CD4-positive, alpha-beta T cell (primary cell): ENCODE data around the gene DAAM1. TPM values are rescaled to one million over a fixed set of nuclear protein-coding genes. Genes with fewer than 3 reads are reported as not detected.

Experiments used
- ATAC-seq: fragments of 200-7000 bp; cut with Tn5 transposase; one replicate; pipeline ENCODE4 v1.10.0; 2022; ENCODE audit warnings: mild to moderate bottlenecking; ENCODE audit not compliant: poor library complexity
- CTCF ChIA-PET: fragments of 350-600 bp; sonication (Branson Sonifier 250); formaldehyde crosslinking; loops from one replicate; lab custom pipeline; 2021; ENCODE audit warnings: antibody characterized with exemption, inconsistent platforms; lab: Charles Lee
- POLR2A ChIA-PET: fragments of 350-600 bp; sonication (Branson Sonifier 250); formaldehyde crosslinking; loops from one replicate; lab custom pipeline; 2021; ENCODE audit warnings: antibody characterized with exemption, inconsistent platforms; lab: Charles Lee
- DNase-seq, 14 experiments: peaks; one replicate each; pipeline ENCODE4 v3.0.0-alpha.2; 2013 to 2020; ENCODE audit warnings: mixed read lengths in 2 of 14
- H3K27ac ChIP-seq, 2 donors: one replicate each; pipeline versions ENCODE4 v1.5.1 to v1.7.0; 2013; ENCODE audit warnings: low read length in 2 of 2, low read depth in 1 of 2, mild to moderate bottlenecking in 1 of 2
- H3K27me3 ChIP-seq, 2 experiments: 1 replicate in 1 of 2; 2 replicates in 1 of 2; pipeline versions ENCODE4 v1.6.1 to v1.7.0; 2013; ENCODE audit warnings: low read length in 2 of 2, control low read depth in 1 of 2, mild to moderate bottlenecking in 1 of 2, moderate library complexity in 1 of 2; ENCODE audit not compliant: insufficient read depth in 2 of 2, control insufficient read depth in 1 of 2
- H3K36me3 ChIP-seq: one replicate; pipeline ENCODE4 v1.6.1; 2013; ENCODE audit warnings: low read length, control low read depth; ENCODE audit not compliant: insufficient read depth
- H3K4me1 ChIP-seq: one replicate; pipeline ENCODE4 v1.6.1; 2013; ENCODE audit warnings: low read length, control low read depth; ENCODE audit not compliant: insufficient read depth
- H3K4me3 ChIP-seq: one replicate; pipeline ENCODE4 v1.5.1; 2013; ENCODE audit warnings: mild to moderate bottlenecking, low read length, moderate library complexity
- H3K9me3 ChIP-seq, 2 experiments: 1 replicate in 1 of 2; 2 replicates in 1 of 2; pipeline versions ENCODE4 v1.6.1 to v1.7.0; 2013; ENCODE audit warnings: low read length in 2 of 2, mild to moderate bottlenecking in 2 of 2, control low read depth in 1 of 2, moderate library complexity in 1 of 2; ENCODE audit not compliant: control insufficient read depth in 1 of 2, insufficient read depth in 1 of 2
- H3K27ac Mint-ChIP-seq: one replicate; pipeline ENCODE4 v1.8.0; 2020; ENCODE audit warnings: mixed read lengths
- H3K27me3 Mint-ChIP-seq: one replicate; pipeline ENCODE4 v1.8.0; 2021; ENCODE audit warnings: mixed read lengths
- H3K36me3 Mint-ChIP-seq: one replicate; pipeline ENCODE4 v1.8.0; 2021; ENCODE audit warnings: low read depth, mixed read lengths
- H3K4me1 Mint-ChIP-seq: one replicate; pipeline ENCODE4 v1.8.0; 2021; ENCODE audit warnings: low read depth, mixed read lengths
- H3K4me3 Mint-ChIP-seq: one replicate; pipeline ENCODE4 v1.8.0; 2020; ENCODE audit warnings: mild to moderate bottlenecking, mixed read lengths
- H3K9me3 Mint-ChIP-seq: one replicate; pipeline ENCODE4 v1.8.0; 2020; ENCODE audit warnings: mixed read lengths
- CTCF ChIP-seq: fragments of 200-600 bp; IDR thresholded peaks from one replicate; pipeline ENCODE4 v1.8.0; 2022; ENCODE audit warnings: antibody characterized with exemption, mild to moderate bottlenecking
- intact Hi-C, 2 experiments: fragments of 100-400 bp; cut with DNase I in 1 of 2; cut with micrococcal nuclease in 1 of 2; formaldehyde crosslinking; loops; one replicate each; pipeline versions ENCODE4 v1.15.1 to v1.9.0; 2023 to 2025; cut with DNase I, micrococcal nuclease
- total RNA-seq, 174 experiments: library from RNA in 2 of 174; stranded (reverse) in 2 of 174; gene quantifications; one replicate each; pipeline ENCODE4 v1.2.3 and lab custom pipeline; 2021 to 2026

Gene DAAM1
- total RNA-seq, 2 experiments from 2014 or later, result 7.4 to 8.8 TPM

GRCh38 chr14:59177262-59177661, 11.2 kb upstream of the DAAM1 start:
- Mint-ChIP-seq H3K4me1 (no peaks in the 10 kb centered on the region), H3K36me3 (no peaks in the 10 kb centered on the region), H3K9me3 (no peaks in the 10 kb centered on the region), H3K27me3 (peaks cover 33% of the 10 kb centered on the region), H3K4me3 (no peak overlapping the region), H3K27ac (no peak overlapping the region)
- no peaks in the 10 kb centered on the region for H3K9me3 ChIP-seq
- ATAC-seq (no peak), DNase-seq (no peak)
- ChIA-PET POLR2A (no interaction called here), CTCF (no interaction called here)
- TF ChIP-seq CTCF, result no peak
- no peaks in the 10 kb centered on the region for H3K36me3 ChIP-seq
- H3K27ac ChIP-seq, result no peak overlapping the region
- H3K4me1 ChIP-seq, result no peaks in the 10 kb centered on the region
- no peak overlapping the region for H3K4me3 ChIP-seq
- peaks cover 0 to 10% of the 10 kb centered on the region in 2 experiments for H3K27me3 ChIP-seq
- intact Hi-C loops, result no loop called here

- DNase-seq (no peak), ATAC-seq (no peak)
- intact Hi-C loops, result loop anchor here (10.0 kb wide), 3 partner anchors 303 to 1143 kb away; partner anchors contain the start of genes JKAMP (in 1 of the 2) and L3HYPDH (in 1 of the 2)
- Histone ChIP-seq H3K27me3 (peaks cover 0 to 21% of the 10 kb centered on the region in 2 experiments), H3K4me3 (no peak overlapping the region), H3K9me3 (no peaks in the 10 kb centered on the region), H3K36me3 (no peaks in the 10 kb centered on the region), H3K27ac (no peak overlapping the region), H3K4me1 (no peaks in the 10 kb centered on the region)
- Mint-ChIP-seq H3K4me3 (no peak overlapping the region), H3K4me1 (no peaks in the 10 kb centered on the region), H3K27me3 (peaks cover 37% of the 10 kb centered on the region), H3K27ac (no peak overlapping the region), H3K9me3 (no peaks in the 10 kb centered on the region), H3K36me3 (no peaks in the 10 kb centered on the region)
- ChIA-PET POLR2A (no interaction called here), CTCF (no interaction called here)
- no peak for TF ChIP-seq CTCF
Measured at GRCh38 chr14:59181791-59182190, 6.7 kb upstream of the DAAM1 start.

- Histone ChIP-seq H3K27me3 (peaks cover 0 to 21% of the 10 kb centered on the region in 2 experiments), H3K9me3 (no peaks in the 10 kb centered on the region)
Measured at GRCh38 chr14:59182641-59183040, 5.8 kb upstream of the DAAM1 start.

More at GRCh38 chr14:59182641-59183040, 5.8 kb upstream of the DAAM1 start:
- no peak for TF ChIP-seq CTCF
- H3K36me3 Mint-ChIP-seq, result peaks cover 2% of the 10 kb centered on the region
- no peak for DNase-seq
- intact Hi-C loops, result loop anchor here (10.0 kb wide), 3 partner anchors 302 to 1142 kb away; partner anchors contain the start of genes JKAMP (in 1 of the 2) and L3HYPDH (in 1 of the 2)
- H3K4me3 Mint-ChIP-seq, result no peak overlapping the region
- peaks cover 7% of the 10 kb centered on the region for H3K4me1 Mint-ChIP-seq
- H3K9me3 Mint-ChIP-seq, result no peaks in the 10 kb centered on the region
- Histone ChIP-seq H3K4me3 (no peak overlapping the region), H3K4me1 (peaks cover 2% of the 10 kb centered on the region), H3K27ac (no peak overlapping the region), H3K36me3 (no peaks in the 10 kb centered on the region)
- H3K27ac Mint-ChIP-seq, result no peak overlapping the region
- H3K27me3 Mint-ChIP-seq, result peaks cover 33% of the 10 kb centered on the region
- no peak for ATAC-seq
- ChIA-PET POLR2A (no interaction called here), CTCF (no interaction called here)
